Gastroesophageal sphincter (tissue), 3 donors: ENCODE measurements around the gene COL4A5.

ENCODE experiments used
- POLR2A ChIP-seq, 2 donors: fragments of 450-650 bp; IDR thresholded peaks; one replicate each; pipeline ENCODE4 v1.6.1; 2017; ENCODE audit warnings: antibody characterized with exemption in 2 of 2, mild to moderate bottlenecking in 2 of 2, moderate library complexity in 1 of 2
- TF ChIP-seq, protein P1 (sequence below), 4 experiments: fragments of 200-600 bp in 2 of 4; fragments of 450-650 bp in 2 of 4; sonication (generic) in 1 of 4; IDR thresholded peaks; one replicate each; pipeline ENCODE4 v1.5.1; 2017 to 2019; ENCODE audit warnings: antibody characterized with exemption in 4 of 4, mild to moderate bottlenecking in 2 of 4, moderate library complexity in 2 of 4

- TF ChIP-seq, protein P1, sequence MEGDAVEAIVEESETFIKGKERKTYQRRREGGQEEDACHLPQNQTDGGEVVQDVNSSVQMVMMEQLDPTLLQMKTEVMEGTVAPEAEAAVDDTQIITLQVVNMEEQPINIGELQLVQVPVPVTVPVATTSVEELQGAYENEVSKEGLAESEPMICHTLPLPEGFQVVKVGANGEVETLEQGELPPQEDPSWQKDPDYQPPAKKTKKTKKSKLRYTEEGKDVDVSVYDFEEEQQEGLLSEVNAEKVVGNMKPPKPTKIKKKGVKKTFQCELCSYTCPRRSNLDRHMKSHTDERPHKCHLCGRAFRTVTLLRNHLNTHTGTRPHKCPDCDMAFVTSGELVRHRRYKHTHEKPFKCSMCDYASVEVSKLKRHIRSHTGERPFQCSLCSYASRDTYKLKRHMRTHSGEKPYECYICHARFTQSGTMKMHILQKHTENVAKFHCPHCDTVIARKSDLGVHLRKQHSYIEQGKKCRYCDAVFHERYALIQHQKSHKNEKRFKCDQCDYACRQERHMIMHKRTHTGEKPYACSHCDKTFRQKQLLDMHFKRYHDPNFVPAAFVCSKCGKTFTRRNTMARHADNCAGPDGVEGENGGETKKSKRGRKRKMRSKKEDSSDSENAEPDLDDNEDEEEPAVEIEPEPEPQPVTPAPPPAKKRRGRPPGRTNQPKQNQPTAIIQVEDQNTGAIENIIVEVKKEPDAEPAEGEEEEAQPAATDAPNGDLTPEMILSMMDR (IDR thresholded peaks at IDR 0.05) = no peak
- TF ChIP-seq POLR2A (IDR thresholded peaks at IDR 0.05) = no peak
These were observed 42.7 kb upstream of the COL4A5 start for GRCh38 chrX:108396986-108397385.
